ENCODE measurements around the gene FBXO31. TPM values are rescaled to one million over a fixed set of nuclear protein-coding genes. Genes with fewer than 3 reads are reported as not detected.

FBXO31 gene
- polyA plus RNA-seq, 4 donors, result 21.1 to 26.9 (median 24.4) TPM

DNA sequence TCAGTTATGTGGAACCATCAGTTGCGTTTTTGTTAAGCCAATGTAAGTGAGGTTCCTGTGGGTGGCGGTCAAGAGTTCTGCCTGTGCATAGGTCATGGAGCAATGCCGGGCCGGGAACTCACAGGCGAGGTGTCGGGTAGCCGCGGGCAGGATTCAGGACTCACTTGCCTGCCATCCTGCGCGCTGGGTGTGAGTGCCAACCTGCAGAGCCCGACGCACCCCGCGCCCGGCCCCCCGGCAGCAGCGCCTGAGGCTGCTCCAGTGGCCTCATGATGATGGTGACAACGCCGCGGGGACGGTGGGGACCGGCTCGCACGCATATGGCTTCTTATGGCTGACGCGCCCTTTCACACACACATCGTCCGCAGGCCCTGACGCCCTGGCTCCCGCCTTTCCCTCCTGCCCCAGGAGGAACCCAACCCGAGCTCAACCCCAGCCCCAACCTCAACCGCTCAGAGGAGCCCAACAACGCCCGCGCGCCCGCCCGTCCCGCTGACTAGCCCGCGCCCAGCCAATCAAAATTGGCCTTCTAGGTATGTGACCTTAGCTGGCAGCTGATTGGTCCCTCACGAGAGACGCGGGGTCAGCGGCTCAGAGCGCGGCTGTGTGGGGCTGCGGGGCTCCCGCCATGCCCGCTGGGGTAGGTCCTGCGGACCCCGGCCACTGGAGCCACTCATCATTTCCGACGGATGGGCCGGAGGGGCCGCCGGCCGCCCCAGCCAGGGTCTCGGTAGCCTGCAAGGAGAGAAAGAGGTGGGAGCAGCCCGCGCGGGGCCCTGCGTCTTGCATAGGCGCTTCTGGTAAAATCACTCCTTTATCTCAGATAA, 66.4 kb downstream of the FBXO31 start, which contains the start of gene C16orf95:
Gene C16orf95, minus strand, starts transcription at position 470 of the 827 bp plus-strand sequence. Its CDS starts 150 bp downstream, at position 320.
- peak; percentile 94 to 98 (median 94) for DNase-seq (ENCODE audit: low read depth in 4 of 4, low spot score in 3 of 4)

DNA sequence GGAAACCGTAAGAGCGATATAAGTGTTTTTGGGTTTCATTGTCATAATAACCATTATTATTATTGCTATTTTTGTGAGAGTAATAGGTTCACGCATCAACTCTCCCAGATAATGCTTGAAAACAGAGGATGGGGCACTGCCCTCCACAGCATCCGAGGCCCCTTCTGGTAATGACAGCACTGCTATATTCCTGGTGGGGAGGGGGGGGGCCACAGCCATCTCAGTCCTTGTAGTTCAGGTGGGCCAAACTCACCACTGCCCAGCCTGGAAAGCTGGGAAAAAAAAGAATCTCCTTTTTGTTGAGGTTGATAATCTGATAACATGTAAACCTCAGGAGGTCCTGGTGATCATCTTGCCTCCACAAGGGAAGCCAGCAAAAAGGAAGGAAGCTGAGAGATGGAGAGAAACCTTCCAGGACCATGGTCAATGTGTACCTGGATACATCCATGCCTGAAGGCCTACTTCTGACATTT, 67.1 kb downstream of the FBXO31 start:
- no peak for DNase-seq (ENCODE audit: low read depth in 4 of 4, low spot score in 3 of 4)

DNA sequence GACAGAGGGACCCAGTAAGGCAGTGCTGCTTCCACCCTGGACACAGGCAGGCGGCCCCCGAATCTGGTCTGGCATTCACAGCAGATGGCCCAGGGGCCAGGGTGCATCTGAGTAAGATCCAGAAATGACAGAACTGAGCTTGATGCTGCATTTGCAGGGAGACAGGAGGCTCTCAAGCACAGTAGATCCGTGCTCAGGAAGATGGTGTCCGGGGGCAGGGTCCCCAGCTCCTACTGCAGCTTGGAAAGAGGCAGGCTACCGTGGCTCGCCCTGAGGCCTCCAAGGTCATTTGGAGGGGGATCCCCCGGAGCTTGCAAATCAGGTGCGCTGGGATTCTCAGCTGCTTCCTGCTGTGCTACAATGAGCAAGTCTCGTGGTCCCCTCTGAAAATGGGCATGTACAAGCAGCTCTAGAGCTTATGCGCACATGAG, 68.6 kb downstream of the FBXO31 start:
- no peak for DNase-seq (ENCODE audit: low read depth in 4 of 4, low spot score in 3 of 4)

DNA sequence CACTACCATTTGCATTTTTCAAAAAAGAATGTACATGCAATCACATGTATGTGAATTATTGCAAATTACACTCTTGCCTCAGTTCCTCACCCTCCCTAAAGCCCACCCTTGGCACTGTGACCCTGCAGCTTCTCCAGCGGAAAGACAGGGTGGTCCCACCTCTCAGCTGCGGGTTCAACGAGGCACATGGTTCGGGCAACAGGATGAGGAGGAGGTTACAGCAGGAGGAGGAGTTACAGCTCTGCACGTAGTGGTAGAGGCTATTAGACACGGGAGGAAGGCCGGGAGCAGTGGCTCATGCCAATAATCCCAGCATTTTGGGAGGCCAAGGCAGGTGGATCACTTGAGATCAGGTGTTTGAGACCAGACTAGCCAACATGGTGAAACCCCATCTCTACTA, 71.6 kb downstream of the FBXO31 start:
- no peak for DNase-seq (ENCODE audit: low read depth in 4 of 4, low spot score in 3 of 4)

DNA sequence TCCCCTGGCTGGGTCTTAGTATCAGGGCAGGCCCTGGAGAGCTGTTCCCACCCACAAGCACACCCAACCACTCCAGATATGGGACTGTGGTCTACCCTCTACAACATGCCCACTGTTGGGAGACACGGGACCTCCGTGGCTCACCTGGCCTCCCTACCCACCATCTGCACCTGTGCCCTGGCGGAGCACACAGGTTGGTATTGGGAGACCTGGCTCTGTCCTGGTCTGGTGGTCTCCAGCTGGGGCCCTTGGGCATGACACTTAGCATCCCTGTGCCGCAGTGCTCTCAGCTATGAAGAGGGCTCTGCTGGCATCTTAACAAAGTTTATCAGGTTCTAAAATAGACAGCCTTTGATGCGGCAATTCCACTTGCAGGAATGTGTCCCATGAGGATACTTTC, 72.2 kb downstream of the FBXO31 start:
- DNase-seq (ENCODE audit: low read depth in 4 of 4, low spot score in 3 of 4), result no peak

DNA sequence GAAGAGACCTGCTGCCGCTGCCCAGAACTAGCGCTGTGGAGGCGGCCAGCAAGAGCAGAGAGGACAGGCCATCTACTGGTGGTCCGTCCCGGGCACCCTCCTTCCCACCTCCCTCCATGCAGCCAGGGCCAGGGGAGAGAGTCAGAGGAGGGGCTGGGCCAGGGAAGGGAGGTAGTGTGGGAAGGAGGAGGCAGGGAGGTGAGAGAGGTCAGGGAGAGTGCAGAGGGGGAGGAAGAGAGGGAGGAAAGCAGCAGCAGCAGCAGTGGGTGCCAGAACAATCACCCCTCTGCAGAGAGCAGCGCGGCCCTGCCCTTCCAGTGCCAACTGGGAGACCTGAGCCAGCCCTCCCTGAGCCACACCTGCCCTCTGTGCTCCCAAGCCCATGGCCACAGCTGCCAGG, 73.0 kb downstream of the FBXO31 start:
- no peak for DNase-seq (ENCODE audit: low read depth in 4 of 4, low spot score in 3 of 4)

DNA sequence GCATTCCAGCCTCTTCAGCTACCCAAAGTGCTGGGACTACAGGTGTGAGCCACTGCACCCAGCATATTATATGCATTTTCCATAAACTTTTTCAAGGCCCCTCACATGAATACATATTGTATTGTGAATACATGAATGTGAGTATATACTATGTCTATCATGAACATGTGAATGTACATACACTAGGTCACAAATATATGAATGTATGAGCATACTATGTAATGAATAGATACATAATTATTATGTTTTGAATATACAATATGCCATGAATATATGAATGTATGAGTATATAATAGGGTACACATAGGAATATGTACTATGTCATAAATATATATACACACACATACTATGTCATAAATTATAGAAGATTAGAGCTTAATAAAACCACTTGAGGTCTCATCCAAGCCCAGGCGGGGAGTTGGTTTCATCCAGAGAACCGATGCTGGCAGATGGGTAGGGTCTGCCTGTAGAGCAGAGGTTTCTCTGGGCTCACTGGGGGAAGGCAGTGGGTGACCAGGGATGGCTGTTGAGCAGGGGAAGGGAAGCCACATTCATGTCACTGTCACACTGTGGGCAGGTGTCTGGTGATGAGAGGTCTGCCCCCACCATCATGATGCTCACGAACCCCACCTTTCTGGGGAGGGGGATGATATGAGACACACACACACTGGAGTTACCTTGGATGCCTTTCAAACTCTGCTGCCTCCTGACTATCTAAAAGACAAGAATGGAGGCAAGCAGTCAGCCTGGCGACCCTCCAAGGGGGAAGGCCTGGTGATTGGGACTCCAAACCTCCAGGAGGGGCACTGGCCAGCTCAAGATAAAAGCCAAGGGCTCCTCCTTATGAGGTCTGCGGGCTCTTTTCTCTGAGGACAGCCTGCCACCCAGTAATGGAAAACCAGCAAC, 73.7 kb downstream of the FBXO31 start:
- no peak for DNase-seq (ENCODE audit: low read depth in 4 of 4, low spot score in 3 of 4)

DNA sequence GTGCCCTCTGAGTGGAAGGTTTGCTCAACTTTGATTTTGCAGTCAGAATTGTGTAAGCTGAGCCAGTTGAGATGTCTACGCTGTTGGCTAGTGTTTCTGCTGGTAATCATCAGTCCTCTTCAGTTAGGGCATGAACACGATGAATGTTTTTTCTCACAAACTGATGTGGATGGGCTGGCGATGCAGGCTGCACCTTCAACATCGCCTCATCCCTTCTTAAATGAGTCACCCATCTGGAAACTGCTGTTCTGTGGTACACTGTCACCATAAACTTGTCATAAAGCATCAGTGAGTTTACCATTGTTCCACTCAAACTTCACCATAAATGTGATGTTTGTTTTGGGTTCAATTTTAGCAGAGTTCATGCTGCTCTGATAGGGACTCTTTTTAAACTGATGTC, 74.8 kb downstream of the FBXO31 start:
- DNase-seq (ENCODE audit: low read depth in 4 of 4, low spot score in 3 of 4), result no peak

DNA sequence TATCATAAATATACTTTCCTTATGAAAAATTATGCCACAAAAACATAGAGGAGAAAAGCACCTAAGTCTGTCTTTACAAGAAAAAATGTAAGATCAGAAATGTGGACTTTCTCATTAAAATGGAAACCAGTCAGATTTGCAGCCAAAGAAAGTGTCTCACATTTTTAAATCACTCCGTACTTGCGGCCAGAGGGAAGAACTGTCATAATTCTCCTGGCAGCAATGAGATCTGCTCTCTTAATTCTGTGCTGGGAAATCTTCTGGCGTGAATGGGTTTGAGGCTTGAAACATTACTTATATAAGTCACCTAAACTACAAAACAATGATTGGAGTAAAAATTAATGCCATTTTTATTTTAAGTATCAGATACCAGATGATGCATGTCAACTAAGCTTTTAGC, 77.1 kb downstream of the FBXO31 start:
- no peak for DNase-seq (ENCODE audit: low read depth in 4 of 4, low spot score in 3 of 4)

DNA sequence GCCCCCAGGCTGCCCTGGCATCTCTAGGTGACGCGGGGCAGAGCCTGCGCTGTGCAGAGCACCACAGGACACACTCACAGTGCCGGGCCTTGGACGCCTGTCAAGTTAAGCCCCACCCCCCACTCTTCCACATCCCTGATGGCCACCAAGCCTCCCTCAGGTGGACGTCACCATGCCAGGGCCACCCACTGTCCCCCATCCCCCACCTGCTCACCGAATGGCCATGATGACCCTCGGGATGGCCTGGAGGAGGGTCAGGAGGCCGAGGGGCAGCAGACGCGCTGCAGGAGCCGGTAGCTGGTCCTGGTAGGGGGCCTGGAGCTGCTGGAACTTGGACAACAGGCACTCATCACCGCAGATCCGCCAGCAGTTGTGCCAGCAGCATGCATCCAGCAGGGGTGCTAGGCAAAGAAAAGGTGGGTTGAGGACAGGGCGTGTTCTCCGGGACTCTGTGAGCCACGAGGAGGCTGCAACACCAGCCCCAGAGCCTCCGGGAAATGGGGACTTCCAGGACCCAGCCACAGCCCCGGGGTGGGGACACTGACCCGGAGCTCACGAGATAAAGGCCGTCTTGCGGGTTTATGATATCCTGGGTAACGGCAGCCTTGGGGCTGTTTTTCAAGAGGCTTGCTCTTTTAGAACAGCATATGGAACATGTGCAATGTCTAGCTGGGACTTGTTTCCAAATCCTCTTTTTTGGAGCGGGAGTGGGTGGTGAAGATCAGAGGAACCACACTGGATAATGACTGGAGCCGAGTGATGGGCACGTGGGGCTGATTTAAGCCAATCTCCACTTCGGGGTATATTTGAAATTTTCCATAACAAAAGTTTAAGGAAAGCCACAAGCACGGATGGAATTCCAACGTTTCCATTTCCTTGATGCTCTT, 77.8 kb downstream of the FBXO31 start:
- DNase-seq (ENCODE audit: low read depth in 4 of 4, low spot score in 3 of 4), result no peak

DNA sequence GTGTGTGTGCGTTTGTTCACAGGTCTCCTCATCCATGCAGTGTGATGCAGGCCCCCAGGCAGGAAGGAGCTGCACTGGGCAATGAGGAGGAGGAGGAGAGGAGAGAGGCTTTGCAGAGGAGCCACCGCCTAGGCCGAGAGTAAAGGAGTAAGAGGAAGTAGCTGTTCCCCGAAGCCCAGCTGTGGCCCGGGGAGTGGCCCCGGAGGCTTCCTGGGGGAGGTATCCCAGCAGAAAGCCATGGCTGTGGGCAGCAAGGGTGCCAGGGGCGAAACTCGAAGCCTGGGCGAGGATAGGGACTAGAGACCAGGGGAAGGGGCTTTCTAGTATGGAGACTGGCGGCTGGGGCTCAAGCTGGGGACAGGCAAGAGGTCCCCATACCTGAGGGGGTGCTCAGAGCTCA, 78.6 kb downstream of the FBXO31 start:
- no peak for DNase-seq (ENCODE audit: low read depth in 4 of 4, low spot score in 3 of 4)

DNA sequence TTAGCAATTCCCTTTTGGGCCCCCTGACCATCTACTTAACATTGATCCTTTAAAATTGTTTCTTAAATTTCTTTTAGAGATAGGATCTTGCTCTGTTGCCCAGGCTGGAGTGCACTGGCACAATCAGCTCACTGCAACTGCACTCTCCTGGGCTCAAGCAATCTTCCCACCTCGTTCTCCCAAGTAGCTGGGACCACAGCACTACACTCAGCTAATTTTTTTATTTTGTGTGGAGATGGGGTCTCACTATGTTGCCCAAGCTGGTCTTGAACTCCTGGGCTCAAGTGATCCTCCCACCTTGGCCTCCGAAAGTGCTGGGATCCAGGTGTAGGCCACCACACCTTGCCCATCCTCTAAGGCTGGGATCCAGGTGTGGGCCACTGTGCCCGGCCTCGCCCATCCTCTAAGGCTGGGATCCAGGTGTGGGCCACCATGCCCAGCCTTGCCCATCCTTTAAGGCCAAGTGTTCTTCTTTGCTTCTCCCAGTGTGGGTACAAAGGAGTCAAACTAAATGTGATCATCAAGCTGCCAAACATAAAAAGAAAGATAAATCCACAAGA, 79.5 kb downstream of the FBXO31 start:
- no peak for DNase-seq (ENCODE audit: low read depth in 4 of 4, low spot score in 3 of 4)

DNA sequence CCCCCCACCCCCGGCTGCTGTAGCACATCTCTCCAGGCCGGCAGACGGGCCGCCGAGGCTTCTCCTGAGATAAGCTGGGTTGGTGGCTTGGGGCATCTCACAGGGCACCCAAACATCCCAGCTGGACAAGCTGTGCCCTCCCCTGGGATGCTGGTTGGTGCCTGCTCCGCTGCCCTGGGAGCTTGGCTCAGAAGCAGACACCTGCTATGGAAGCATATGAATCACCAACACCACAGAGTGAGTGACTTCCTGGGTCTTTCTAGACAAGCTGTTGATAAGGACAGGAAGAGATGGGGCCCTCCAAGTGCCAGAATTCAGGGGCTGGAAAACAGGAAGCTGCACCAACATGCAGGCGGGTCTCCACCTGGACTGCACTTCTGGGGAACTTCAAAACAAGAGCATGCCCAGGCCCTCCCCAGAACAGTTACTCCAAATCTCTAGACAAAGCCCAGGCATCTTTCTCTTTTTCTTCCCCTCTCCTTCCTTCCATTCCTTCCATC, 80.1 kb downstream of the FBXO31 start:
- no peak for DNase-seq (ENCODE audit: low read depth in 4 of 4, low spot score in 3 of 4)

DNA sequence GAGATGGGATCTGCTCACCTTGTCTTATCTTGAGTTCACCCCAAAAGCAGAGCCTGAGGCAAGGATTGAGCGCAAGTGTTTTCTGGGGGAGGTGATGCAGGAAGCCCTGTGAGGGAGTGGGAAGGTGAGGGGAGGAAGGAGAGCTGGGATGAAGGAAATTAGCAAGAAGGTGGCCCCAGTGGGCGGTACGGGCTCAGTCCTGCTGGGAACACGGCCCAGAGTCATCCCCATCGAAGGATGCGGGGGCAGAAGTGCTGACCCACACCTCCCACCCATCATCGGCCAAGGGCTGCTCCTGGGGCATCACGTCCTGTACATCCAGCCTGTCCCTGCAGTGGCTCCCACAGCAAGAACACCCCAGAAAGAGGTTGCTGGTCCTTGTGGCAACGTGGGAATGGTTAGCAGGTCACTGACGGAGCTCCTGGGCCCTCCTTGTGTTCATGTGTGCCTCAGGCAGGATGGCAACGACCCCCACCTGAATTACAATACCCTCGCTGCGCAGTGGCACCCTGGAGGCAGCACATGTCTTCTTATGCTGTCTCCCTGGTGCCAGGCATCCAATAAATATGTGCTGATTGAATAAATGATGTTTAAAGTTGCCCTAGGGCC, 84.6 kb downstream of the FBXO31 start:
- no peak for DNase-seq (ENCODE audit: low read depth in 4 of 4, low spot score in 3 of 4)

DNA sequence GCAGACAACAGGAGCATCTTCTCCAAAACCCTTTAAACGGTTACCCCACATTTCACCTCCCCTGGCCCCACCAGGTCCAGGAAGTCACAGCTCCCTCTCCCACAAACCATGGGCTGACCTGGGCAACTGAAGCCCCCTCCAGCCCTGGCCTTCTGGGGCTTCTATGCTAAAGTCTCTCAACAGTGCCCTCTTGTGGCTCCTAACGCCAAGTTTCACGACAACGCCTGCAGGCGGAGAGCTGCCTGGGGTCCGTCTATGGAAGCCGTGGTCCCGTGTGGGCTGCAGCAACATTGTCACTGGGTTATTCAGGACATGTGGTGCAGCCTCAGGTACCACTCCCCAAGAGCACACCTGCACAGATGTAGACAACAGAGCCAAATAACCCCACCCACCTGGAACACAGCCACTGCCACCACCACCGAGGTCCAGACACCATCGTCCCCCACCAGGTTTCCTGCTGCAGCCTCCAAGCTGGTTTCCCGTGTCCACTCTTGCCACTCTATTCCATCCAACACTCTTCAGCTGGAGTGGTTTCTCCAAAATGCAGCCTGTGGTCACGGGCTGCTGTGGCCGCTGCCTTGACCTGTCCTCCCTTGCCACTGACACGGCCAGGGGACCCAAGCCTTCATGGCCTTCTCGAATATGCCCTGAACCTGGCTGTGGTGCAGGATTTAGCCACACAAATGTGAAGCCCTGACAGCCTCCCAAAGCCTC, 85.5 kb downstream of the FBXO31 start:
- DNase-seq (ENCODE audit: low read depth in 4 of 4, low spot score in 3 of 4), result no peak

DNA sequence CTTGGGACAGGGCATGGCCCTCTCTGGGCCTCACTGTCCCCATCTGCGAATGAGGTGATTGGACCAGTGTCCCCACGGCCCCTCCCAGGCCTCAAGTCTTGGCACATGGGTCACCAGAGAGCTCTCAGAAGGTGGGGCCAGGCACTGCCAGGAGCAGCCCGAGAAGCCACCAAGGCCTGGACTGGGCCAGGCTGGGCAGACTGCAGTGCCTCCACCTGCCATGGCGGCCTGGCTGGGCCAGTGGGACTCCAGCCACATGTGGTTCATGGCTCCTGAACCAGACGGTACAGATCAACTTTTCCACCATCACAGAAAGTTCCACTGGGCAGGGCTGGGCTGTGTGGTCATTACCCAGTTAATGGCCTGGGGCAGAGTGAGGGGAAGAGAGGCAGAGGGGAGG, 86.2 kb downstream of the FBXO31 start:
- DNase-seq (ENCODE audit: low read depth in 4 of 4, low spot score in 3 of 4), result no peak

DNA sequence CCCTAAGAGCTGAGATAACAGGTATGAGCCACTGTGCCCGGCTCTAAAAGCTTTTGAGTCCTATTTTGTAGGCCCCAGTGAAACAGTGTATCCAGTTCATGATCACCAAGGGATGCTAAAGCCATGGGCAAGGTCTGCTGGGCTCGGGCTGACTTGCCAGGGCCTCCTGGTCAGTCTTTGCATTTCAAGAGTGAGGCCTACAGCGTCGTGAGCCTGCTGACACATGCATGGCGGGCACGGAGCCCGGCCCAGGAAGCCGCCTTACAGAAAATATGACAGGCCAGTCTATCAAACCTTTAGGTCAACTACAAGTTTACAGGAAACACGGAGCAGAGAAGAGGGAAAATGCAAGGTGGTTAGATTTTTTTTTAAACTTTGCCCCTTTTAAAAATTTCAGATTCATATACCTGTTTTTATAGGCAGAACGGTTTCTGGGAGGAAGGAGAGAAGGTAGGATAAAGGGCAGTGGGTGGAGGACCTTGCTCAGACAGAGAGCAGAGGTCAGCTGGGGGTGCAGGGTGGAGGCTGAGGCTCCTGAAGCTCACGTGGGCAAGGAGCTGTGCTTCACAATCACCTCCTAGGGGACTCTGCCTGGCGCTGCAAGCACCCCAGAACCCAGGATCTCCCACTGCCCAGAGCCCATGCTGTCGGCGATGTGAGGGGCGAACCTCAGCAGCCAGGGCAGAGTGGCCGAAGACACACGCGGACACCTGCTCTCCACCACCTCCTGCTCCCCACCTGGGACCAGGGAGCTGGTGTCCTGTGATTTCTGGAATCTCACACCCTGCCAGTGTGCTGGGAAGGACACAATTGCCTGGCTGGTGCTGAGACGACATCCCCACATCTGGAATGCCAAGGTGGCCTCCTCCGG, 87.7 kb downstream of the FBXO31 start:
- DNase-seq (ENCODE audit: low read depth in 4 of 4, low spot score in 3 of 4), result no peak

DNA sequence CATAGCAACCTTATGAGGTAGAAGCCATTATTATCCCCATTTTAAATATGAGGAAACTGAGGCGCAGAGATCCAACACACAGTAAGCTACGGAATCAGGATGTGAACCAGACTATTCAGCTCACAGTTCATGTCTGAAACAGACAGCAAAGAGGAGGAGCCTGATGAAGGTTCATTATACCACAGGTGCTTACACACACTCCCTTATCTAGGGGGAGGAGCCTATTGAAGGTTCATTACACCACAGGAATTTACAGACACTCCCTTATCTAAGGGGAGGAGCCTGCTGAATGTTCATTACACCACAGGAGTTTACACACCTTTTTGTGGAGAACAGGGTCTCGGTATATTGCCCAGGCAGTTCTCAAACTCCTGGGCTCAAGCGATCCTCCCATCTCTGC, 88.3 kb downstream of the FBXO31 start:
- no peak for DNase-seq (ENCODE audit: low read depth in 4 of 4, low spot score in 3 of 4)

Data from right renal pelvis (tissue), 4 donors.